ENCODE measurements around the gene LMF2.

Gene LMF2

GRCh38 chr22:50525104-50525857 lies 17.8 kb upstream of the LMF2 start, which contains the start of gene SCO2 (continued):
- TF ChIP-seq ZNF280D (tag by site-specific recombination; IDR thresholded peaks at IDR 0.05) = no peak
- TF ChIP-seq ZBTB1 (tag by site-specific recombination; IDR thresholded peaks at IDR 0.05) = no peak
- TF ChIP-seq ZNF600 (tag by site-specific recombination; IDR thresholded peaks at IDR 0.05) = peak; percentile 72; the same call in 1 of the 2 replicates
- no peak for TF ChIP-seq ZNF112 (tag by site-specific recombination; IDR thresholded peaks at IDR 0.05)
- TF ChIP-seq ZFP41 (tag by site-specific recombination; IDR thresholded peaks at IDR 0.05; ENCODE audit: borderline replicate concordance) = no peak
- peak; percentile 81 for TF ChIP-seq ZFP37 (tag by site-specific recombination; IDR thresholded peaks at IDR 0.05)
- TF ChIP-seq ZNF621 (tag by site-specific recombination; IDR thresholded peaks at IDR 0.05) = no peak
- TF ChIP-seq ZBTB48 (tag by site-specific recombination; IDR thresholded peaks at IDR 0.05) = peak; percentile 85; the same call in 1 of the 2 replicates
- TF ChIP-seq KLF8 (tag by site-specific recombination; IDR thresholded peaks at IDR 0.05) = peak; percentile 80
- no peak for TF ChIP-seq ZBTB49 (tag by site-specific recombination; IDR thresholded peaks at IDR 0.05; ENCODE audit: low read depth)
- TF ChIP-seq IKZF3 (tag by site-specific recombination; IDR thresholded peaks at IDR 0.05) = no peak
- TF ChIP-seq ZNF292 (tag by site-specific recombination; IDR thresholded peaks at IDR 0.05; ENCODE audit: borderline replicate concordance, low read depth) = no peak
- no peak for TF ChIP-seq ZNF266 (tag by site-specific recombination; IDR thresholded peaks at IDR 0.05; ENCODE audit: low read depth)
- no peak for TF ChIP-seq ZNF530 (tag by site-specific recombination; IDR thresholded peaks at IDR 0.05; ENCODE audit: low read depth)
- TF ChIP-seq ZNF76 (tag by site-specific recombination; IDR thresholded peaks at IDR 0.05; ENCODE audit: borderline replicate concordance, low read depth) = peak; percentile 88
- TF ChIP-seq ZNF214 (tag by site-specific recombination; IDR thresholded peaks at IDR 0.05; ENCODE audit: borderline replicate concordance) = no peak
- no peak for TF ChIP-seq SCRT2 (tag by site-specific recombination; IDR thresholded peaks at IDR 0.05)
- TF ChIP-seq ZNF585B (tag by site-specific recombination; IDR thresholded peaks at IDR 0.05) = no peak
- peak; percentile 58 for TF ChIP-seq ZBTB17 (tag by site-specific recombination; IDR thresholded peaks at IDR 0.05)
- 0 out of 2 replicates have a peak, but pooled peaks have one; percentile 47 for TF ChIP-seq ZNF398 (tag by site-specific recombination; IDR thresholded peaks at IDR 0.05)
- TF ChIP-seq SP3 (tag by site-specific recombination; IDR thresholded peaks at IDR 0.05) = no peak; the same call in none of the 2 replicates
- no peak for TF ChIP-seq ZNF549 (tag by site-specific recombination; IDR thresholded peaks at IDR 0.05)
- peak; percentile 74; the same call in 1 of the 2 replicates for TF ChIP-seq BCL11A (tag by site-specific recombination; IDR thresholded peaks at IDR 0.05; ENCODE audit: low read depth)
- no peak for TF ChIP-seq ZNF274 (IDR thresholded peaks at IDR 0.05; ENCODE audit: low read length)
- TF ChIP-seq ZNF274 (tag by site-specific recombination; IDR thresholded peaks at IDR 0.05; ENCODE audit: borderline replicate concordance) = no peak
- peak; percentile 44; the same call in 1 of the 2 replicates for TF ChIP-seq ZNF324 (tag by site-specific recombination; IDR thresholded peaks at IDR 0.05)
- TF ChIP-seq ZNF501 (tag by site-specific recombination; IDR thresholded peaks at IDR 0.05) = peak; percentile 78; the same call in 1 of the 2 replicates
- TF ChIP-seq EGR2 (tag by site-specific recombination; IDR thresholded peaks at IDR 0.05; ENCODE audit: low read depth) = peak; percentile 89
- TF ChIP-seq ZBTB8A (tag by site-specific recombination; IDR thresholded peaks at IDR 0.05) = peak; percentile 99
- TF ChIP-seq GLIS2 (tag by site-specific recombination; IDR thresholded peaks at IDR 0.05) = peak; percentile 98
- TF ChIP-seq ZNF623 (tag by site-specific recombination; IDR thresholded peaks at IDR 0.05) = 0 out of 2 replicates have a peak, but pooled peaks have one; percentile 9
- no peak; the same call in 1 of the 2 replicates for TF ChIP-seq ZFP69B (tag by site-specific recombination; IDR thresholded peaks at IDR 0.05)
- TF ChIP-seq GFI1B (tag by site-specific recombination; IDR thresholded peaks at IDR 0.05) = no peak
- no peak for TF ChIP-seq ZNF580 (tag by site-specific recombination; IDR thresholded peaks at IDR 0.05)
